WERI-Rb-1 (cell line): ENCODE results near the gene TGM2.

ENCODE experiments used
- DNase-seq: peaks from one replicate; pipeline ENCODE4 v3.0.0-alpha.2; 2020
- H3K27ac ChIP-seq: fragments of 250-450 bp; sonication (Bioruptor Pico); 2 replicates; pipeline ENCODE4 v1.5.1; 2020; ENCODE audit warnings: mild to moderate bottlenecking, moderate library complexity
- H3K27me3 ChIP-seq: fragments of 250-450 bp; sonication (Bioruptor Pico); 2 replicates; pipeline ENCODE4 v1.5.1; 2021; ENCODE audit warnings: mild to moderate bottlenecking, low read depth, moderate library complexity; ENCODE audit not compliant: insufficient read depth, severe bottlenecking
- H3K36me3 ChIP-seq: fragments of 250-450 bp; sonication (Bioruptor Pico); 2 replicates; pipeline ENCODE4 v1.5.1; 2020; ENCODE audit warnings: mild to moderate bottlenecking, moderate library complexity
- H3K4me3 ChIP-seq: 2 replicates; pipeline ENCODE4 v1.5.1; 2011; ENCODE audit warnings: low read depth, mild to moderate bottlenecking, control low read depth, low read length
- H3K9me3 ChIP-seq: fragments of 250-450 bp; sonication (Bioruptor Pico); 2 replicates; pipeline ENCODE4 v1.5.1; 2021; ENCODE audit warnings: mild to moderate bottlenecking, moderate library complexity; ENCODE audit not compliant: severe bottlenecking
- CTCF ChIP-seq: IDR thresholded peaks from 2 replicates; pipeline ENCODE4 v1.5.1; 2011; ENCODE audit warnings: low read depth, mild to moderate bottlenecking, control low read depth, inconsistent platforms, low read length

Gene TGM2

GRCh38 chr20:38197619-38198018 is 32.5 kb upstream of the TGM2 start:
- Histone ChIP-seq H3K27ac (no peak overlapping the region), H3K9me3 (no peaks in the 10 kb centered on the region), H3K4me3 (no peak overlapping the region), H3K27me3 (no peaks in the 10 kb centered on the region), H3K36me3 (no peaks in the 10 kb centered on the region)
- no peak for TF ChIP-seq CTCF
- DNase-seq, result no peak

GRCh38 chr20:38197217-38197616 is 32.1 kb upstream of the TGM2 start:
- Histone ChIP-seq H3K9me3 (no peaks in the 10 kb centered on the region), H3K27ac (no peak overlapping the region), H3K36me3 (no peaks in the 10 kb centered on the region), H3K27me3 (no peaks in the 10 kb centered on the region), H3K4me3 (no peak overlapping the region)
- no peak for TF ChIP-seq CTCF
- no peak for DNase-seq

GRCh38 chr20:38196592-38196991 is 31.5 kb upstream of the TGM2 start:
- TF ChIP-seq CTCF, result no peak
- no peak for DNase-seq
- Histone ChIP-seq H3K36me3 (no peaks in the 10 kb centered on the region), H3K4me3 (no peak overlapping the region), H3K27me3 (no peaks in the 10 kb centered on the region), H3K27ac (no peak overlapping the region), H3K9me3 (no peaks in the 10 kb centered on the region)

- no peak overlapping the region for H3K4me3 ChIP-seq
- H3K36me3 ChIP-seq, result no peaks in the 10 kb centered on the region
- no peaks in the 10 kb centered on the region for H3K9me3 ChIP-seq
- H3K27me3 ChIP-seq, result no peaks in the 10 kb centered on the region
- TF ChIP-seq CTCF, result no peak
- DNase-seq, result no peak
- H3K27ac ChIP-seq, result no peak overlapping the region
These were observed 31.0 kb upstream of the TGM2 start for GRCh38 chr20:38196076-38196475.

GRCh38 chr20:38195521-38195920 is 30.5 kb upstream of the TGM2 start:
- H3K27ac ChIP-seq, result no peak overlapping the region

More at GRCh38 chr20:38195521-38195920, 30.5 kb upstream of the TGM2 start:
- no peak for TF ChIP-seq CTCF
- no peak overlapping the region for H3K4me3 ChIP-seq
- H3K9me3 ChIP-seq, result no peaks in the 10 kb centered on the region
- H3K27me3 ChIP-seq, result no peaks in the 10 kb centered on the region
- no peaks in the 10 kb centered on the region for H3K36me3 ChIP-seq
- no peak for DNase-seq
